GM12874 (cell line): ENCODE data around the gene ZC3HAV1L.

Experiments
- CTCF ChIP-seq: IDR thresholded peaks from 2 replicates; pipeline ENCODE4 v1.5.1; 2011; ENCODE audit warnings: low read depth, mild to moderate bottlenecking, control low read depth, low read length, moderate library complexity; ENCODE audit not compliant: insufficient read depth

ZC3HAV1L gene

GRCh38 chr7:139049936-139050335 is 14.1 kb upstream of the ZC3HAV1L start:
- TF ChIP-seq CTCF, result no peak

- no peak for TF ChIP-seq CTCF
Measured at GRCh38 chr7:139049111-139049510, 13.3 kb upstream of the ZC3HAV1L start.

DNA sequence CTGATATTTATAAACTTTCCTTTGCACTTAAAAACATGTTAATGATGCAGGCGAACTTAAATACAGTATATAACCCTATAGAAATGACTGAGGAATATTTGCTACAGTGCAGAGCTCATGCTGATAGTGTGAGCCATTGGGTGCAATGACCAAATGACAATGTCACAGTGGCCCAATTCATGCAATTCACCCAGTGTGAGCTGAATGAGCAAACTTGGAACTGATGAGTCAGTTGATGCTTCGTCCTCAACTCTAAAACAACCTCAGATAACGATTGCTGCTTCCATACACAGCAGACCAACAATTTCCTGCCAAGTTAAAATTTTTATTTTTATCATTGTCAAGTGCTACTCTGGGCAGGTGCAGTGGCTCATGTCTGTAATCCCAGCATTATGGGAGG is 12.1 kb upstream of the ZC3HAV1L start:
- no peak for TF ChIP-seq CTCF

DNA sequence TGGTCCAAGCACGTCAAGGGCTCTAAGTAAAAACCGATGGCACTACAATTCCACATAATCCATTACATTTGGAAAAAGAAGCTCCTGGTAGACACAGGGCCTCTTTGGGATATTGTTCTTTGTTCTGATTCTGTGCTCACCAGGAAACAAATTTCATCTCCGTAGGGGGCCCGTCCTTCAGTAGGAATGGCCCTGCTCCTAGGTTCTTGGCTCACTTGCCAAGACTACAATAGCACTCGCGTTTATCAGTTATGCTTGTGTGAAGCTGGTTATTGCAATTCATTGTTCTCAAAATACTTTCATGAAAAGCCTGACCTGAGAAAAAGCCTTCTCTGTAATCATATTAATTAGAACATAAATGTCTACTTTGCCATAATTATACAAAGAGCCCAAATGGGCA is 10.3 kb upstream of the ZC3HAV1L start:
- TF ChIP-seq CTCF, result no peak

DNA sequence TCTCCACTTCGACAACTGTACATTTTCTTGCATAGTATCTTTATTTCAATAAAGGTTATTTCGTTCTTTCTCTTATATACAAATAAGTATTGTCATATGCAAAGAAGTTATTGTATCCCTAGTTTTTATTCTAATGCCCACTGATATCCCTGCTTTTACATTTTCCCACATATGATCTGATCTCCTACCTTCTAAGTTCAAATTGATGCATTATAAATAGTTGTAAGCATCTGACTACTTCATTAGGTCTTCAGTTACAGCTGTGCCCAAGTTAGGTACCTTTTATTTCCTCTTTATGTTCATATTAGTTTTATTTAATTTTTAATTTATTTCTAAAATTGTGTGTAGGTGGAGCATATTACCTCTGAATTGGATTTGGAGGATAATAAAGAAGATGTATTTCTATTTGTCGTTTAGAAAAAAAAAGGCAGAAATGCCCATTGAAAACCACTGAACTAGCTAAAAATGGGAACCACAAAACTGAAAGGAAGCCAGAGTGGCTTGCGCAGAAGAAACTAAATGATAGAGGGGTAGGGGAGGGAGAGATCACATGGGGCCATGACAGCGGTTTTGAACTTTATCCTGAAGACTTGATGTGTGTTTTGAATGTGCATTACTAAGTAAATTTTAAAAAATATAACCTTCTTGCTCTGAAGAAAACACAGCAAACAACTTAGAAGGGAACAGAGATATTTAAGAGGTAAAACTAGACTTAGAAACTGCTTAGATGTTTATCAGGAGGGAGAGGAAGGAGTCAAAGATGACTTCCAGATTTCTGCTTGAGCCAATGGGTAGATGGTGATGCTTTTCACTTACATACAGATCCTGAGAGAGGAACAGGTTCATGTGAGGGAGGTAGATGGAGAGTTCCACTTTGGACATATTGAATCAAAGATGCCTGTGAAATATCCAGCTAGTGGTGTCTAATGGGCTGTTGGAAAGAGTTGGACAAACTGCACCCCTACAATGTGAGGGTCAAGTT is 9.3 kb upstream of the ZC3HAV1L start:
- no peak for TF ChIP-seq CTCF

GRCh38 chr7:139043823-139044812 is 8.3 kb upstream of the ZC3HAV1L start:
- no peak for TF ChIP-seq CTCF
